ENCODE measurements around the gene HGF.
A peak's percentile ranks its signal among the peaks of the same experiment; 100 is the strongest.
"Not testable (repeated sequence)": the region's sequence is repeated elsewhere in the genome, so short reads cannot be mapped to it uniquely, and the experiment has no call there.

Gene HGF

GRCh38 chr7:81776161-81776560 is 6.3 kb upstream of the HGF start:
- peak; percentile 36 for DNase-seq (ENCODE audit: low spot score)

- DNase-seq (ENCODE audit: low spot score): no peak
Observed at GRCh38 chr7:81775560-81775959, 5.7 kb upstream of the HGF start.

- DNase-seq (ENCODE audit: low spot score): no peak
Observed at GRCh38 chr7:81774551-81774950, 4.7 kb upstream of the HGF start.

GRCh38 chr7:81770728-81771223 is 929 bp upstream of the HGF start:
- DNase-seq (ENCODE audit: low spot score): no peak

- DNase-seq (ENCODE audit: low spot score): no peak
Observed at GRCh38 chr7:81768951-81769778, 682 bp downstream of the HGF start.

GRCh38 chr7:81767926-81768325 is 1.9 kb downstream of the HGF start:
- no peak for DNase-seq (ENCODE audit: low spot score)

GRCh38 chr7:81761821-81762220 is 8.0 kb downstream of the HGF start:
- DNase-seq (ENCODE audit: low spot score): no peak

- DNase-seq (ENCODE audit: low spot score): no peak
Observed at GRCh38 chr7:81761031-81761430, 8.8 kb downstream of the HGF start.

- DNase-seq (ENCODE audit: low spot score): no peak
Observed at GRCh38 chr7:81754918-81755696, 14.7 kb downstream of the HGF start.

GRCh38 chr7:81753392-81753791 is 16.5 kb downstream of the HGF start:
- DNase-seq (ENCODE audit: low spot score): no peak

GRCh38 chr7:81752318-81752714 is 17.5 kb downstream of the HGF start:
- no peak for DNase-seq (ENCODE audit: low spot score)

- DNase-seq (ENCODE audit: low spot score): no peak
Observed at GRCh38 chr7:81751619-81752317, 18.1 kb downstream of the HGF start.

GRCh38 chr7:81745637-81746036 is 24.2 kb downstream of the HGF start:
- DNase-seq (ENCODE audit: low spot score): no peak

GRCh38 chr7:81744389-81744788 is 25.5 kb downstream of the HGF start:
- DNase-seq (ENCODE audit: low spot score): no peak

- no peak for DNase-seq (ENCODE audit: low spot score)
Observed at GRCh38 chr7:81743665-81744064, 26.2 kb downstream of the HGF start.

GRCh38 chr7:81743201-81743600 is 26.6 kb downstream of the HGF start:
- DNase-seq (ENCODE audit: low spot score): no peak

- DNase-seq (ENCODE audit: low spot score): no peak
Observed at GRCh38 chr7:81740403-81740802, 29.4 kb downstream of the HGF start.

GRCh38 chr7:81736091-81736490 is 33.8 kb downstream of the HGF start:
- no peak for DNase-seq (ENCODE audit: low spot score)

GRCh38 chr7:81725812-81726127 is 44.1 kb downstream of the HGF start:
- DNase-seq (ENCODE audit: low spot score): peak; percentile 2

- DNase-seq (ENCODE audit: low spot score): no peak
Observed at GRCh38 chr7:81725003-81725811, 44.6 kb downstream of the HGF start.

- DNase-seq (ENCODE audit: low spot score): not testable (repeated sequence)
Observed at GRCh38 chr7:81722250-81722649, 47.6 kb downstream of the HGF start.

GRCh38 chr7:81721437-81721836 is 48.4 kb downstream of the HGF start:
- no peak for DNase-seq (ENCODE audit: low spot score)

All from kidney tubule cell (primary cell).